ENCODE data around the gene SOCS7.
A peak's percentile ranks its signal among the peaks of the same experiment; 100 is the strongest.

The SOCS7 gene

GRCh38 chr17:38397227-38397626, 45.6 kb downstream of the SOCS7 start:
- TF ChIP-seq FOXM1 (IDR thresholded peaks at IDR 0.05; ENCODE audit: borderline replicate concordance, low read depth) (no peak), CEBPB (IDR thresholded peaks at IDR 0.05) (no peak), NFIC (IDR thresholded peaks at IDR 0.05) (no peak), YY1 (IDR thresholded peaks at IDR 0.05; ENCODE audit: low read depth) (no peak), MAX (IDR thresholded peaks at IDR 0.05) (no peak), USF1 (IDR thresholded peaks at IDR 0.05) (no peak), ZBTB7A (IDR thresholded peaks at IDR 0.05; ENCODE audit: low read depth) (no peak), RAD21 (IDR thresholded peaks at IDR 0.05; ENCODE audit: low read depth) (no peak), TCF12 (IDR thresholded peaks at IDR 0.05; ENCODE audit: low read depth) (no peak), EP300 (IDR thresholded peaks at IDR 0.05; ENCODE audit: borderline replicate concordance) (no peak), REST (IDR thresholded peaks at IDR 0.05; ENCODE audit: low read depth) (no peak), CREB1 (IDR thresholded peaks at IDR 0.05; ENCODE audit: low read depth) (no peak)

- no peak for TF ChIP-seq TAF1 (IDR thresholded peaks at IDR 0.05; ENCODE audit: low read depth)
- TF ChIP-seq MAX (IDR thresholded peaks at IDR 0.05): no peak
- no peak for TF ChIP-seq NFIC (IDR thresholded peaks at IDR 0.05)
- no peak for TF ChIP-seq YY1 (IDR thresholded peaks at IDR 0.05; ENCODE audit: low read depth)
- TF ChIP-seq CEBPB (IDR thresholded peaks at IDR 0.05): no peak
- no peak for TF ChIP-seq RAD21 (IDR thresholded peaks at IDR 0.05; ENCODE audit: low read depth)
- no peak for TF ChIP-seq EGR1 (IDR thresholded peaks at IDR 0.05)
- no peak for TF ChIP-seq CREB1 (IDR thresholded peaks at IDR 0.05; ENCODE audit: low read depth)
Observed at GRCh38 chr17:38400286-38400685, 48.6 kb downstream of the SOCS7 start.

- no peak for TF ChIP-seq TEAD4 (IDR thresholded peaks at IDR 0.05)
- no peak for TF ChIP-seq FOXM1 (IDR thresholded peaks at IDR 0.05; ENCODE audit: borderline replicate concordance, low read depth)
- TF ChIP-seq YY1 (IDR thresholded peaks at IDR 0.05; ENCODE audit: low read depth): no peak
- TF ChIP-seq TAF1 (IDR thresholded peaks at IDR 0.05; ENCODE audit: low read depth): no peak
- TF ChIP-seq EP300 (IDR thresholded peaks at IDR 0.05; ENCODE audit: borderline replicate concordance): no peak
- TF ChIP-seq NFIC (IDR thresholded peaks at IDR 0.05): no peak
- TF ChIP-seq REST (IDR thresholded peaks at IDR 0.05; ENCODE audit: low read depth): no peak
- TF ChIP-seq CEBPB (IDR thresholded peaks at IDR 0.05): no peak
- no peak for TF ChIP-seq CREB1 (IDR thresholded peaks at IDR 0.05; ENCODE audit: low read depth)
- TF ChIP-seq TCF12 (IDR thresholded peaks at IDR 0.05; ENCODE audit: low read depth): no peak
- TF ChIP-seq ZBTB7A (IDR thresholded peaks at IDR 0.05; ENCODE audit: low read depth): no peak
Observed at GRCh38 chr17:38401459-38401858, 49.8 kb downstream of the SOCS7 start.

- TF ChIP-seq YY1 (IDR thresholded peaks at IDR 0.05; ENCODE audit: low read depth) (no peak), RAD21 (IDR thresholded peaks at IDR 0.05; ENCODE audit: low read depth) (peak; percentile 18; the same call in 1 of the 2 replicates), REST (IDR thresholded peaks at IDR 0.05; ENCODE audit: low read depth) (no peak)
Observed at GRCh38 chr17:38402897-38403296, 51.3 kb downstream of the SOCS7 start.

- TF ChIP-seq CREB1 (IDR thresholded peaks at IDR 0.05; ENCODE audit: low read depth): no peak
- no peak for TF ChIP-seq USF1 (IDR thresholded peaks at IDR 0.05)
- TF ChIP-seq NFIC (IDR thresholded peaks at IDR 0.05): no peak
Observed at GRCh38 chr17:38403491-38403890, 51.8 kb downstream of the SOCS7 start.

Data from Ishikawa (cell line).